HPDE6-E6E7 (cell line): ENCODE results near the gene RAP1A.

Source experiments
- DNase-seq: peaks from one replicate; pipeline ENCODE4 v3.0.0; 2011; ENCODE audit warnings: missing footprints; ENCODE audit errors: extremely low spot score

Gene RAP1A

GRCh38 chr1:111719135-111719534 lies 99.5 kb downstream of the RAP1A start:
- no peak for DNase-seq

- DNase-seq = no peak
Observed at GRCh38 chr1:111719674-111720132, 100.1 kb downstream of the RAP1A start.

- no peak for DNase-seq
Observed at GRCh38 chr1:111720274-111720976, 100.8 kb downstream of the RAP1A start.

DNA sequence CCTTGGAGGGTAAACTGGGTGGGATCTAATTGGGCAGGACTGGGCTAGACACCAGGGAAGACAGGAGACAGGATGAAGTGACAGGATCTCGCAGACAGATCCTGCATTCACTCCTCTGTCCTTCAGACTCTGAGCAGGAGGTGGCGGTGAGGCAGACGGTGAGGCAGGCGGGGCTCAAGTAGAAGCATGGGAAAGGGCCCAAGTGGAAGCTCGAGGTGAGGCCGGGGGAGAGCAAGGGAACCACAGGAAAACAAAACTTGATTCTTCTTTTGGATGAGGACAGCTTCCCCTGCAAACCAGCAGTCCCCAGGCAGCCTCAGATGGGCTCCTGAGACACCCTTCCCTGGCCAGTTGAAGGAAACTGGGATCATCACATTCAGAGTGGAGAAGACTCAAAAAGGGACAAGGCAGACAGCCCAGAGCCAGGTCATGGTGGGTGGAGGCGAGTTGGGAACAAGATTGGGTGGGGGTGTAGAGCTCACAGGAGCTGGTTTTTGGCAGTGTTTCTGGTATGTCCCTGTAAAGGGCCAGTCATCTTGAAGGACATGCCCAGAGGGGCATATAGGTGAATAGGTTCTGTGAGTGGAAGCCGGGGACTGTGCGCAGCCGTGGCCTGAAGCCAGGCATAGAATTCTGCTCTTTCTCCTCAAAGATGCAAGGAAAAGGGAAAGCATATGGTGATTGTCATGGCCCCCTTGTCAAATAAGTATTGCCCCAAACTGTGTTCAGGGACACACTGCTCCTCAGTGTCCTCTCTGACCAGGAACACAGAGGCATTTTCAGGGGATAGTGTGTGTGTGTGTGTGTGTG lies 101.6 kb downstream of the RAP1A start:
- no peak for DNase-seq

DNA sequence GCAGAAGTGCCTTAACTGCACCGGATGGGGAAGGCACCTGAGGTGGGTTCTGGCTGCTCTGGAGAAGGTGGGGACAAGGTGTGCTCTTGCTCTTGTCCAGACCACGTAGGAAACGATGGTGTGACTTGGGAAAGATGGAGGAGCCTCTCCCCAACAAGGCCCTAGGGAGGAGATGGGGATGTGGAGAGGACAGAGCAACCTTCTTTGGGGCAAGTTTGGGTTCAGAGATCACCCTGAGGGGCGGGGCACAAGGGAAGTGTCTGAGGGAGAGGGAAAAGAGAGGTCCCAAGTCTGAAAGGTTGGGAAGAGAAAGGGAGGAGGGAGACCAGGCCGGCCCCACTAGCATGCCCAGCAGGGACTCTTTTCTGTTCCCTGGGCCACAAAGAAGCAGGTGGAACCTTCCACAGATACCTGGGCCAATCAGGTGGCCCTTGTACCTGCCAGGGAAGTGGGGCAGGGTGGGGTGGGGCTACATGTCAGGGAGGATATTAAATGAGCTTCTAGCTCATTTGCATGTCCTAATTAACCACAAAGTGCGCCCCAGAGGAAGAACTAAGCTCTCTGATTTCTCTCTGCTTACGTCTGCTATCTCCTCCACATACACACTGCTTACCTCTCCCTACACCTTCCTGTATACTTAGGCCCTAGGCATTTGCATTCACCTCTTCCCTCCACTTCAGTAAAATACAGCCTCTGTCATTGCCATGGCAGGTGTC lies 103.7 kb downstream of the RAP1A start:
- DNase-seq = no peak

DNA sequence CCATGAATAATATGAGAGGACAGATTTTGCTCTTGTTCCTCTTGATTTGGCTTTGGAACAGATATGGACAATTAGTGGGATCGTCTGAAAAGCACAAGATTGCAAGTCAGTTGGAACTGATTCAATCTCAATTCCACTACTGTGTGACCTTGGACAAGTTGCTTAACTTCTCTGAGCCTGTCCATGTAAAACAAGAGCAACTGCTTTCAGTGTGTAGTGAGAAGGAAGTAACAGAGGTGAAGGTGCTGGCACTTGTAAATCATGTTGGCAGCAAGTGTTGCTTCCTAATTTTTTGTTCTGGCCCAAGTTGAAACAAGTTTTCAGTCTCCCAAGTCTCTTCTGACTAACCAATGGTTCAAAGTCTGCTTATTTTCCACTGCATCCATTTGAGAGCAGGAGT lies 104.3 kb downstream of the RAP1A start:
- DNase-seq = no peak

DNA sequence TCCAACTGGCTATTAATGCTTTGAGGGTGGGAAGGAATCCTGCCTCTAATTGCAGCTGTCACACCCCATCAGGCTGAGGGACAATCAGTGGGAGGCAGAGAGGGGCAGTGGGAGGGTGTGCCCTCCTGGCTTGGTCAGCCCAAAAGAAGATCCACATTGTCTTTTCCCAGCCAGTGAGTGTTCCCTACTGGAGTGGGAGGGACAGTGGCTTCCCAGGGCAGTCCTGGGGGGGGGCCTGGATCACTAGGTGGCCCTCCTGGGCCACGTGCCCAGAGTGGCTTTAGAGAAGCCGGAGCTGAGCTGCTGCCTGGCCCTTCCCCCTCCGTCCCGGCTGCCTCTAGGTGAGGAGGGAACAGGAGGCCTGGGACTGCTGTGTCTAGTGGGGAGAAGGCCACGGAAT lies 105.6 kb downstream of the RAP1A start:
- no peak for DNase-seq

GRCh38 chr1:111727056-111727455 lies 107.5 kb downstream of the RAP1A start:
- no peak for DNase-seq

DNA sequence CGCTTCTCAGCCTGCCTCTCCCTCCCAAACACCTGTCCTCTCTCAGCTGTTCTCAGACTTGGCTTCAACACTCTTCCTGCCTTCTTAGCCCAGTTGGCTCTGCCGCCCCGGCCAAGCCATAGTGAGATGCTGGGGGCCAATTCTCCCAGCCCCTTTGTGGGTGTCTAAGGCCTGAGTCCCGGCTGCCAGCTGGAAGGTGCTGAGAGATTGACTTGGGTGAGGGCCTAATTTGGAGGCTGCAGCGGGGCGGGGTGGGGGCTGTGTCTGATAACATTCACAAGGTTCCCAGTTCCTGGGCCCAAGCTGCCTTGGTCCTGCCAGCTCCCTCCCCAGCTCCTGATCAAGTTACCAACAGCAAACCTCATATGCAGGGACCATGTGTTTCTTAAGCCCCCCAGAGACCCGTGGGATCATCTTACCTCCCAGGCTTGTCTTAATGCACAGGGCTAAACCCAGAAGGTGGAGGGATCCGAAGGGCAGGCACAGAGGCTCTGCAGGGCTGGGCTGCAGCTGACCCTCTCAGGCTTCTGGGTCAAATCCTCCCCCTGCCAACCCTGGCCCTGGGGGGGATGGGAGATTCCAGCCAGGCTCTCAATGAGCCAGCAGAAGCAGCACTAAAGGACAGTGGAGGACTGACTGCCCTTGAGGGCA lies 109.8 kb downstream of the RAP1A start:
- no peak for DNase-seq

DNA sequence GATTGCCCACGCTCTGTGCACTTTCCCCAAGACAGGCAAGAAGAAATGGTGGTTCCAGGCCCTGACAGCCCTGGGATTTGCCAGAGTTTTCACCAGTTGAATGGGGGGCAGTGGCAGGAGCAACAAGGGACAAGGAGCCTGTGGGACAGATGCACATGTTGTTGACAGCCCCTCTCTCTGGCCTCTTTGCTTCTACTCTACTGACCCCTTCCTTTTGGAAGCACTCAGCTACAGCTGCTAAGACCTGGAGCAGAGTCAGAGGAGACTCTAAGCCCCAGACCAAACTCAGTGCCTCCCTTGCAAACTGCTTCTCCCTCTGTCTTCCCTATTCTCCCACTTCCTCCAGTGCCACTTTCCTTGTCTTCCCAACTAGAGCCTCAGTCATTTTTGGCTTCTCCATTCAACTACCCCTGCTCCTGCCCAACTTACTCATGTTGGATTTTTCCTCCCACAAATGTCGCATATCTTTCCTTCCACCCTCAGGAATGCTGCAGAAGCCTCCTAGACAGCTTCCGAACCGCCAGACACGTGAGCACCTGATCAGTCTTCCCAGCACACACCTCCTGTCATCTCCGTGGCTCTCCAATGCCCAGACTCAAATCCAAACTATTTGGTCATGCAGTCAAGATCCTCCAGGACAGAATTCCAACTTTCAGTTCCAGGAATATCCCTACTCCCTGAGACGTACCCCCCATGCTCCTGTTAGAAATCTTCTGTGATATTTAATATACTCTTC lies 110.5 kb downstream of the RAP1A start:
- no peak for DNase-seq

GRCh38 chr1:111730706-111731105 lies 111.1 kb downstream of the RAP1A start:
- no peak for DNase-seq

GRCh38 chr1:111731956-111732355 lies 112.4 kb downstream of the RAP1A start:
- no peak for DNase-seq

DNA sequence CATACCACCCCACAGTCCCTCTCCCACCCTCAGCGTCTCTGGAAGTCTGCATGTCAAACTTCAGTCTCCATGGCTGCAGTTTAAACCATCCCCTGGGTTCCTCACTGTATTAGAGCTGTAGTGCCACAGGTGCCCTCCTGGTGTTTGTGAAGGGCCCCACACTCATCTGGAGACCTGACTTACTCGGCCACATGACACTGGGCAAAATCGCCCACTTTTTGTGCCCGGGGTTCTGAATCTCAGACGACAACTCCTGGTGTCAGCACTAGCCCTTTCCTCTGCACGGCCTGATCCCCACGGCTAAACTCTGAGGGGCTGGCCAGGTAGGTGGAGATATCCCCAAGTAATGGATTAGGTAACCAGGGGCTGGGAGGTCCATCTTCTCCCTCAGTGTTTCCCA lies 113.1 kb downstream of the RAP1A start:
- no peak for DNase-seq

- DNase-seq = peak; percentile 31
Observed at GRCh38 chr1:111733183-111733991, 113.8 kb downstream of the RAP1A start.

DNA sequence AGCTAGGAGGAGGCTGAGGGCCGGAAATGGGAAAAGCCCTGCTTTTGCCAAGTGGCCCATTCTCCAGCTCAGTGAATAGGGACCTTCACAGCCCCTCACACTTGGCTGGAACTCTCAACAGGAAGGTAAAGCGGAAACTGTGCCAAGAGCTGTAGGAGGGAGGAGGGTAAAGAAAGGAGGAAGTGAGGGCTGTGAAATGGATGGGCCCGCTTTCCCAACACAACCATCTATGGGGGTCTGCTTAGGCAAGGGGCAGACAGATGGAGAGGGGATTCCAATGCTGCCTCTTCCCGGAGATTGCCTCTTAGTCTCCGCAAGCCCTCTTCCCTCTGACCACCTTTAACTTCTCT lies 114.4 kb downstream of the RAP1A start:
- no peak for DNase-seq

- DNase-seq = no peak
Observed at GRCh38 chr1:111734426-111734825, 114.8 kb downstream of the RAP1A start.

GRCh38 chr1:111734856-111735255 lies 115.3 kb downstream of the RAP1A start:
- DNase-seq = no peak

- no peak for DNase-seq
Observed at GRCh38 chr1:111735321-111735720, 115.7 kb downstream of the RAP1A start.

DNA sequence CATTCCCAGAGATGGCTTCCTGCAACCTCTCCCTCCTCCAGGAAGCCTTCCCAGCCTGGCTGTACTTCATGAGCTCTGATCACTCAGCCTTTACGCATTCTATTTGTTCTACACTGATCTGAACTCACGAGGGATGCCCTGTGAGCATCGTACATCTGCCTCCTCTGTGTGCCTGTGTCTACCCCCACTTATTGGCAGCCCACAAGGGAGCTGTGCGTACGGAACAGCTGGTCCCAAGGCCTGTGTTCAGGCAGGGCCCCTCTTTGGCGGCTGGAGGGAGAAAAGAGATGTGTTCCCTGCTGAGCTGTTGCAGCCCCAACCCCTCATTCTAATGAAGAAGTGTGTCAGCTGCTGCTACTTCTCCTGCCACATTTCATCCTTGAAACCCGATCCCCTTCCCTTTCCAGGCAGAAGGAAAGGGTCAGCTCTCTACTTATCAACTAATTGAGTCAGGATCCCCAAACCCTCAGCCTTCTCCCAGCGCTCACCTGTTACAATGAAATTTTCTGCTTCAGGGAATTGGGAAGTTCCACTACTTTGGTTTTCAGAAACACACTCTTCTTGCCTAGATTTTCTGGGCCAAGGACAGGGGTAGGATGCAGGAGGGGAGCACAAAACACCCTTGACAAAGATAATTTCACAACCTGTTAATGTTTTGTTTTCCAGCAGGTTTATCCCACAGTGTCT lies 116.4 kb downstream of the RAP1A start:
- DNase-seq = no peak
